Neutrophil (primary cell): ENCODE data around the gene AFAP1L2.

ENCODE experiments used
- H3K27ac ChIP-seq: fragments of 200-600 bp; sonication (generic); 2 replicates; pipeline ENCODE4 v1.5.1; 2016; ENCODE audit warnings: mild to moderate bottlenecking, moderate library complexity
- H3K27me3 ChIP-seq: fragments of 200-600 bp; sonication (generic); 2 replicates; pipeline ENCODE4 v1.6.0; 2016; ENCODE audit warnings: mild to moderate bottlenecking
- H3K36me3 ChIP-seq: fragments of 200-600 bp; sonication (generic); 2 replicates; pipeline ENCODE4 v1.5.1; 2017
- H3K4me1 ChIP-seq, 2 experiments: fragments of 200-600 bp in 1 of 2; sonication (generic) in 1 of 2; 1 replicate in 1 of 2; 2 replicates in 1 of 2; pipeline versions ENCODE4 v1.5.1 to v1.6.1; 2013 to 2016; ENCODE audit warnings: low read depth in 1 of 2, low read length in 1 of 2, mild to moderate bottlenecking in 1 of 2, moderate library complexity in 1 of 2; ENCODE audit not compliant: control insufficient read depth in 1 of 2, insufficient read depth in 1 of 2
- H3K4me3 ChIP-seq, 2 experiments: fragments of 200-600 bp in 1 of 2; sonication (generic) in 1 of 2; 1 replicate in 1 of 2; 2 replicates in 1 of 2; pipeline ENCODE4 v1.5.1; 2013 to 2016; ENCODE audit warnings: low read depth in 1 of 2, low read length in 1 of 2, mild to moderate bottlenecking in 1 of 2, moderate library complexity in 1 of 2
- H3K9me3 ChIP-seq: fragments of 200-600 bp; sonication (generic); 2 replicates; pipeline ENCODE4 v1.5.1; 2016
- TF ChIP-seq, protein P1 (sequence below): fragments of 200-600 bp; sonication (generic); IDR thresholded peaks from 2 replicates; pipeline ENCODE4 v1.5.1; 2016; ENCODE audit warnings: antibody characterized with exemption

The AFAP1L2 gene

GRCh38 chr10:114294549-114294948 is 109.8 kb downstream of the AFAP1L2 start:
- Histone ChIP-seq H3K36me3 (no peaks in the 10 kb centered on the region), H3K4me3 (no peak overlapping the region), H3K27ac (no peak overlapping the region), H3K9me3 (peaks cover 11% of the 10 kb centered on the region), H3K27me3 (no peaks in the 10 kb centered on the region), H3K4me1 (no peaks in the 10 kb centered on the region)
- TF ChIP-seq, protein P1, sequence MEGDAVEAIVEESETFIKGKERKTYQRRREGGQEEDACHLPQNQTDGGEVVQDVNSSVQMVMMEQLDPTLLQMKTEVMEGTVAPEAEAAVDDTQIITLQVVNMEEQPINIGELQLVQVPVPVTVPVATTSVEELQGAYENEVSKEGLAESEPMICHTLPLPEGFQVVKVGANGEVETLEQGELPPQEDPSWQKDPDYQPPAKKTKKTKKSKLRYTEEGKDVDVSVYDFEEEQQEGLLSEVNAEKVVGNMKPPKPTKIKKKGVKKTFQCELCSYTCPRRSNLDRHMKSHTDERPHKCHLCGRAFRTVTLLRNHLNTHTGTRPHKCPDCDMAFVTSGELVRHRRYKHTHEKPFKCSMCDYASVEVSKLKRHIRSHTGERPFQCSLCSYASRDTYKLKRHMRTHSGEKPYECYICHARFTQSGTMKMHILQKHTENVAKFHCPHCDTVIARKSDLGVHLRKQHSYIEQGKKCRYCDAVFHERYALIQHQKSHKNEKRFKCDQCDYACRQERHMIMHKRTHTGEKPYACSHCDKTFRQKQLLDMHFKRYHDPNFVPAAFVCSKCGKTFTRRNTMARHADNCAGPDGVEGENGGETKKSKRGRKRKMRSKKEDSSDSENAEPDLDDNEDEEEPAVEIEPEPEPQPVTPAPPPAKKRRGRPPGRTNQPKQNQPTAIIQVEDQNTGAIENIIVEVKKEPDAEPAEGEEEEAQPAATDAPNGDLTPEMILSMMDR, result no peak

- H3K27me3 ChIP-seq, result no peaks in the 10 kb centered on the region
- H3K27ac ChIP-seq, result no peak overlapping the region
- no peaks in the 10 kb centered on the region for H3K4me1 ChIP-seq
- H3K36me3 ChIP-seq, result no peaks in the 10 kb centered on the region
- H3K9me3 ChIP-seq, result peaks cover 11% of the 10 kb centered on the region
- TF ChIP-seq, protein P1, result no peak
- H3K4me3 ChIP-seq, result no peak overlapping the region
Measured at GRCh38 chr10:114293075-114293474, 111.2 kb downstream of the AFAP1L2 start.

GRCh38 chr10:114291516-114291915 is 112.8 kb downstream of the AFAP1L2 start:
- TF ChIP-seq, protein P1, result no peak
- Histone ChIP-seq H3K4me3 (no peak overlapping the region), H3K27ac (no peak overlapping the region), H3K36me3 (no peaks in the 10 kb centered on the region), H3K9me3 (peaks cover 11% of the 10 kb centered on the region), H3K4me1 (no peaks in the 10 kb centered on the region), H3K27me3 (no peaks in the 10 kb centered on the region)

- no peaks in the 10 kb centered on the region for H3K36me3 ChIP-seq
- TF ChIP-seq, protein P1, result no peak
- H3K4me1 ChIP-seq, result no peaks in the 10 kb centered on the region
- H3K27me3 ChIP-seq, result no peaks in the 10 kb centered on the region
- H3K27ac ChIP-seq, result no peak overlapping the region
- H3K9me3 ChIP-seq, result peaks cover 11% of the 10 kb centered on the region
- H3K4me3 ChIP-seq, result no peak overlapping the region
Measured at GRCh38 chr10:114291076-114291475, 113.2 kb downstream of the AFAP1L2 start.

DNA sequence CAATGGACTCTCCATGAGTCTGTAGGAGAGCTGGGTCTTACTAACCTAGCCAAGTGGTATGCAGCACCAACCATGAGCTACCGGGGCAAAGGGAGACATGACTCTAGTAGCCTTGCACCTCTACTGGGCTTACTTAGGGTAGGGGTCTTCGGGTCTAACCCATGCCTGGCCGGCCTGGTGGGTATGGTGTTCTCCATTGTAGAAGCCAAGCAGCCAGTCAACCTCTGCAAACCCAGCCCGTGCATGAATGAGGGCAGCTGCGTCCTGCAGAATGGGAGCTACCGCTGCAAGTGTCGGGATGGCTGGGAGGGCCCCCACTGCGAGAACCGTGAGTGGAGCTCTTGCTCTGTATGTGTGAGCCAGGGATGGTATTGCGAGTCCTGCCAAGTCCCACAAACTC is 114.3 kb downstream of the AFAP1L2 start:
- Histone ChIP-seq H3K27ac (no peak overlapping the region), H3K36me3 (no peaks in the 10 kb centered on the region), H3K4me3 (no peak overlapping the region), H3K9me3 (peaks cover under 1% of the 10 kb centered on the region), H3K27me3 (no peaks in the 10 kb centered on the region), H3K4me1 (no peaks in the 10 kb centered on the region)
- TF ChIP-seq, protein P1, result no peak

GRCh38 chr10:114289096-114289436 is 115.2 kb downstream of the AFAP1L2 start:
- Histone ChIP-seq H3K4me1 (no peaks in the 10 kb centered on the region), H3K9me3 (no peaks in the 10 kb centered on the region), H3K36me3 (no peaks in the 10 kb centered on the region), H3K27ac (no peak overlapping the region), H3K27me3 (no peaks in the 10 kb centered on the region), H3K4me3 (no peak overlapping the region)
- TF ChIP-seq, protein P1, result no peak
